Tibial nerve (tissue), 4 donors: ENCODE data around the gene SERINC2.

Experiments
- EP300 ChIP-seq, 2 donors: sonication (generic); formaldehyde crosslinking; IDR thresholded peaks; one replicate each; pipeline ENCODE4 v1.6.1; 2017; ENCODE audit warnings: antibody characterized with exemption in 2 of 2, mild to moderate bottlenecking in 1 of 2
- POLR2A ChIP-seq, 2 donors: fragments of 450-650 bp; IDR thresholded peaks; one replicate each; pipeline ENCODE4 v1.6.1; 2017; ENCODE audit warnings: antibody characterized with exemption in 2 of 2, mild to moderate bottlenecking in 2 of 2, moderate library complexity in 2 of 2
- TF ChIP-seq, protein P1 (sequence below), 5 experiments: fragments of 200-600 bp in 3 of 5; fragments of 450-650 bp in 2 of 5; sonication (generic) in 3 of 5; IDR thresholded peaks; one replicate each; pipeline ENCODE4 v1.5.1; 2016 to 2019; ENCODE audit warnings: antibody characterized with exemption in 5 of 5, mild to moderate bottlenecking in 3 of 5, moderate library complexity in 2 of 5

DNA sequence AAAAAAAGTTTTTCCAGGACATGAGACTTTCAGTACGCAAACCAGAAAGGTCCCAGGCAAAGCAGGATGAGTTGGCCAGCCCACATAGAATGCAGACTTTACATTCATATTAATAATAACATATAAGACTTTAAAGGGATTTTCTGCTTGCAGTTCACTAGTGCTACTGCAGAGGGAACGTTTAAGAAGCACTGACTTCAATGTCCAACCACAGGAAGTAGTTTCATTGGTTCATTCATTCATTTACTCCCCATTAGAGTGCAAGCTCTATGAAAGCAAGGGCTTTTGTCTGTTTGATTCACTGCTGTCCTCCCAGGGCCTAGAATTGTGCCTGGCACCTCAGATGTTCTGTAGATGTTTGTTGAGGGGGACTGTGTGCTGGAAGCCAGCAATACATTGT is 11.8 kb upstream of the SERINC2 start:
- TF ChIP-seq, protein P1, sequence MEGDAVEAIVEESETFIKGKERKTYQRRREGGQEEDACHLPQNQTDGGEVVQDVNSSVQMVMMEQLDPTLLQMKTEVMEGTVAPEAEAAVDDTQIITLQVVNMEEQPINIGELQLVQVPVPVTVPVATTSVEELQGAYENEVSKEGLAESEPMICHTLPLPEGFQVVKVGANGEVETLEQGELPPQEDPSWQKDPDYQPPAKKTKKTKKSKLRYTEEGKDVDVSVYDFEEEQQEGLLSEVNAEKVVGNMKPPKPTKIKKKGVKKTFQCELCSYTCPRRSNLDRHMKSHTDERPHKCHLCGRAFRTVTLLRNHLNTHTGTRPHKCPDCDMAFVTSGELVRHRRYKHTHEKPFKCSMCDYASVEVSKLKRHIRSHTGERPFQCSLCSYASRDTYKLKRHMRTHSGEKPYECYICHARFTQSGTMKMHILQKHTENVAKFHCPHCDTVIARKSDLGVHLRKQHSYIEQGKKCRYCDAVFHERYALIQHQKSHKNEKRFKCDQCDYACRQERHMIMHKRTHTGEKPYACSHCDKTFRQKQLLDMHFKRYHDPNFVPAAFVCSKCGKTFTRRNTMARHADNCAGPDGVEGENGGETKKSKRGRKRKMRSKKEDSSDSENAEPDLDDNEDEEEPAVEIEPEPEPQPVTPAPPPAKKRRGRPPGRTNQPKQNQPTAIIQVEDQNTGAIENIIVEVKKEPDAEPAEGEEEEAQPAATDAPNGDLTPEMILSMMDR (IDR thresholded peaks at IDR 0.05), result no peak
- TF ChIP-seq EP300 (IDR thresholded peaks at IDR 0.05) (no peak), POLR2A (IDR thresholded peaks at IDR 0.05) (no peak)
